ENCODE data around the gene TRIP12.

TRIP12 gene

GRCh38 chr2:229896857-229897256, 25.0 kb downstream of the TRIP12 start:
- TF ChIP-seq CTCF (conservative IDR thresholded peaks at IDR 0.05; ENCODE audit: control insufficient read depth, insufficient read depth, low read depth, low read length) = no peak
- no peak for DNase-seq (ENCODE audit: low read depth)

GRCh38 chr2:229889023-229889422, 32.8 kb downstream of the TRIP12 start:
- DNase-seq (ENCODE audit: low read depth) = no peak
- H3K4me3 ChIP-seq (ENCODE audit: control insufficient read depth, low read depth, low read length) = no peak overlapping the region

More at GRCh38 chr2:229896857-229897256, 25.0 kb downstream of the TRIP12 start:
- no peak overlapping the region for H3K4me3 ChIP-seq (ENCODE audit: control insufficient read depth, low read depth, low read length)

GRCh38 chr2:229888031-229888430, 33.8 kb downstream of the TRIP12 start:
- H3K4me3 ChIP-seq (ENCODE audit: control insufficient read depth, low read depth, low read length) = no peak overlapping the region
- no peak for TF ChIP-seq CTCF (conservative IDR thresholded peaks at IDR 0.05; ENCODE audit: control insufficient read depth, insufficient read depth, low read depth, low read length)
- no peak for DNase-seq (ENCODE audit: low read depth)

More at GRCh38 chr2:229889023-229889422, 32.8 kb downstream of the TRIP12 start:
- no peak for TF ChIP-seq CTCF (conservative IDR thresholded peaks at IDR 0.05; ENCODE audit: control insufficient read depth, insufficient read depth, low read depth, low read length)

GRCh38 chr2:229887441-229887840, 34.4 kb downstream of the TRIP12 start:
- no peak for DNase-seq (ENCODE audit: low read depth)
- H3K4me3 ChIP-seq (ENCODE audit: control insufficient read depth, low read depth, low read length) = no peak overlapping the region
- TF ChIP-seq CTCF (conservative IDR thresholded peaks at IDR 0.05; ENCODE audit: control insufficient read depth, insufficient read depth, low read depth, low read length) = no peak

- no peak overlapping the region for H3K4me3 ChIP-seq (ENCODE audit: control insufficient read depth, low read depth, low read length)
- TF ChIP-seq CTCF (conservative IDR thresholded peaks at IDR 0.05; ENCODE audit: control insufficient read depth, insufficient read depth, low read depth, low read length) = no peak
- DNase-seq (ENCODE audit: low read depth) = no peak
Observed at GRCh38 chr2:229884775-229885699, 36.8 kb downstream of the TRIP12 start.

GRCh38 chr2:229882583-229882982, 39.2 kb downstream of the TRIP12 start:
- no peak for DNase-seq (ENCODE audit: low read depth)
- TF ChIP-seq CTCF (conservative IDR thresholded peaks at IDR 0.05; ENCODE audit: control insufficient read depth, insufficient read depth, low read depth, low read length) = no peak
- no peak overlapping the region for H3K4me3 ChIP-seq (ENCODE audit: control insufficient read depth, low read depth, low read length)
